GM23248 (cell line): ENCODE data around the gene SLC25A22. TPM values are rescaled to one million over a fixed set of nuclear protein-coding genes. Genes with fewer than 3 reads are reported as not detected.

Source experiments
- DNase-seq: peaks from one replicate; pipeline ENCODE4 v3.0.0-alpha.2; 2015
- H2AFZ ChIP-seq: fragments of 200-600 bp; sonication (generic); 2 replicates; pipeline ENCODE4 v1.6.1; 2016; ENCODE audit warnings: antibody characterized with exemption
- H3F3A ChIP-seq: fragments of 200-600 bp; sonication (generic); 2 replicates; pipeline ENCODE4 v1.6.1; 2016; ENCODE audit warnings: mild to moderate bottlenecking, antibody characterized with exemption, mixed run types; ENCODE audit not compliant: insufficient read depth
- H3K27ac ChIP-seq: fragments of 200-600 bp; sonication (generic); 2 replicates; pipeline ENCODE4 v1.5.1; 2016; ENCODE audit warnings: mild to moderate bottlenecking
- H3K27me3 ChIP-seq: fragments of 200-600 bp; sonication (generic); replicated peaks from 2 replicates; pipeline ENCODE4 v1.6.1; 2016; ENCODE audit warnings: mild to moderate bottlenecking; ENCODE audit not compliant: insufficient read depth
- H3K36me3 ChIP-seq: fragments of 200-600 bp; sonication (generic); 2 replicates; pipeline ENCODE4 v1.6.1; 2016; ENCODE audit warnings: low read depth, mild to moderate bottlenecking
- H3K4me1 ChIP-seq: fragments of 200-600 bp; sonication (generic); 2 replicates; pipeline ENCODE4 v1.6.1; 2016; ENCODE audit warnings: mild to moderate bottlenecking; ENCODE audit not compliant: insufficient read depth
- H3K4me2 ChIP-seq: fragments of 200-600 bp; sonication (generic); one replicate; pipeline ENCODE4 v1.6.1; 2016; ENCODE audit warnings: mild to moderate bottlenecking; ENCODE audit not compliant: unreplicated experiment
- H3K4me3 ChIP-seq: fragments of 200-600 bp; sonication (generic); 2 replicates; pipeline ENCODE4 v1.5.1; 2016; ENCODE audit warnings: mild to moderate bottlenecking
- H3K79me2 ChIP-seq: fragments of 200-600 bp; sonication (generic); 2 replicates; pipeline ENCODE4 v1.6.1; 2016; ENCODE audit warnings: mild to moderate bottlenecking; ENCODE audit not compliant: insufficient read depth
- H3K9ac ChIP-seq: fragments of 200-600 bp; sonication (generic); 2 replicates; pipeline ENCODE4 v1.6.1; 2016; ENCODE audit warnings: mild to moderate bottlenecking
- H3K9me2 ChIP-seq: fragments of 200-600 bp; sonication (generic); 2 replicates; pipeline ENCODE4 v1.6.1; 2016; ENCODE audit warnings: mixed run types, mild to moderate bottlenecking, moderate library complexity; ENCODE audit not compliant: insufficient read depth
- H3K9me3 ChIP-seq: fragments of 200-600 bp; sonication (generic); one replicate; pipeline ENCODE4 v1.6.1; 2017; ENCODE audit warnings: low read depth
- H4K20me1 ChIP-seq: fragments of 200-600 bp; sonication (generic); 2 replicates; pipeline ENCODE4 v1.6.0; 2016; ENCODE audit not compliant: insufficient read depth
- EZH2 ChIP-seq: fragments of 200-600 bp; sonication (generic); IDR thresholded peaks from 2 replicates; pipeline ENCODE4 v1.6.1; 2018; ENCODE audit warnings: antibody characterized with exemption, mild to moderate bottlenecking; ENCODE audit not compliant: insufficient read depth, poor library complexity, severe bottlenecking
- EZH2phosphoT487 ChIP-seq: fragments of 200-600 bp; sonication (generic); IDR thresholded peaks from 2 replicates; pipeline ENCODE4 v1.6.1; 2018; ENCODE audit warnings: antibody characterized with exemption, moderate library complexity, mild to moderate bottlenecking, low read depth; ENCODE audit not compliant: insufficient read depth
- WGBS, 2 experiments: methylation state at CpG; one replicate each; pipeline ENCODE4 v1.1.6; 2015 to 2017; ENCODE audit warnings: low lambda C conversion rate in 2 of 2, low coverage in 1 of 2; ENCODE audit errors: missing lambda C conversion rate in 2 of 2; 5-methylcytosine and 5-hydroxymethylcytosine counted together
- in situ Hi-C: fragments of 300-500 bp; cut with MboI; formaldehyde crosslinking; loops from 2 replicates; pipeline ENCODE4 v1.15.0; 2020
- polyA plus RNA-seq: library from polyadenylated mRNA; unstranded; fragments of >200 nt; fragmentation: Nextera tagmentation; extraction: Ambion mirVana; gene quantifications from 2 replicates; pipeline ENCODE4 v1.2.1, GENCODE V29; 2016
- total RNA-seq: library from RNA; depleted of rRNA; stranded (reverse); fragments of >200 nt; shearing (Covaris generic); gene quantifications from 2 replicates; pipeline ENCODE4 v1.2.3, GENCODE V29; 2014

The SLC25A22 gene
- total and polyA plus RNA-seq, 2 experiments from 2014 or later: 10.5 to 19.4 TPM

GRCh38 chr11:827897-828192 is 29.8 kb upstream of the SLC25A22 start, which contains the start of gene CRACR2B:
Gene CRACR2B, plus strand, starts transcription at chr11:827919. Its CDS starts 689 bp downstream, at chr11:828608.
- no peak within 1 kb of the TSS for H3K9ac ChIP-seq
- H3K4me2 ChIP-seq: peak within 1 kb of the TSS; percentile 40
- H3K4me3 ChIP-seq: peak within 1 kb of the TSS; percentile 45; the same call in 1 of the 2 replicates
- H3K36me3 ChIP-seq: peaks cover 3% of the 10 kb centered on the region; the same call in 1 of the 2 replicates
- WGBS, 2 experiments: 85 to 100% methylated on average over 1 to 5 of the region's 5 CpGs
- in situ Hi-C loops: no loop called here
- no peaks in the 10 kb centered on the region for H3F3A ChIP-seq
- peaks cover 5% of the 10 kb centered on the region; the same call in 1 of the 2 replicates for H3K79me2 ChIP-seq
- peaks cover 7% of the 10 kb centered on the region; the same call in 1 of the 2 replicates for H3K27me3 ChIP-seq
- TF ChIP-seq EZH2: no peak
- TF ChIP-seq EZH2phosphoT487: no peak
- H2AFZ ChIP-seq: no peak within 1 kb of the TSS
- peaks cover 9% of the 10 kb centered on the region; the same call in 1 of the 2 replicates for H3K4me1 ChIP-seq
- DNase-seq: no peak
- no peaks in the 10 kb centered on the region for H3K9me2 ChIP-seq
- H3K27ac ChIP-seq: no peak within 1 kb of the TSS
- H4K20me1 ChIP-seq: no peaks in the 10 kb centered on the region
- H3K9me3 ChIP-seq: no peaks in the 10 kb centered on the region

DNA sequence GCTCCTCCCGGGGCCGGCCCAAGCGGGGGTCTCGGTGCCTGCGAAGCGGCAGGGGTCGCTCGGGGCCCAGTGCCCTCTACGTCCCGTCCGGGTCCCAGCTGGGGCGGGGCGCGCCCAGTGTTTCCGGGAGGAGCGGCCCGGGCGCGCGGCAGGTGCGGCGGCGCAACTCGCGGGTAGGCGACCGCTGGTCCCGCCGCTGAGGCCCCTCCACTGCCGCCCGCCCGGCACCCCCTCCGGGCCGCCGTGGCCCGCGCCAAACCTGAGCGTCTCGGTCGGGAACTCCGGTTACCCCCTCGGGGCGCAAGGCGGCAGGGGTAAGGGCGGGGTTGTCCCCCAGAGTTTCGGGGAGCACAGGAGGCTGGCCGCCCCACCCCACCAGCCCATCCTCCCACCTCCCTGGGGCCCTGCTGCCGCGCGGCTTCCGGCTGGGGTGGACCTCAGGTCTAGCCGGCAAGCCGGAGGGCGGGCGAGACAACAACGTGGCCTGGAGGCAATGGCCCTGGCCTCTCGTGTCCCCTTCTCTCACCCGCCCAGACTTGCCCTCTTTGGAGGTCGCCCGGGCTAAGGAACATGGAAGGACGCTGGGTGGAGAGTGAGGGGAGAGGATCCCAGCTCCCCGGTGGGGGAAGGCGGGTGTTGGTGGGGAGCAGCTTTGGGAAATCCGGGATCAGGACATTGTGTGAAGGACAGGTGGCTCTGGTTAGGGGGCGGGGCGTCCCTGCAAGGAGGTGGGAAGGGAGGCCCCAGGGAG is 29.2 kb upstream of the SLC25A22 start:
- Histone ChIP-seq H3K4me2 (peak overlapping the region; percentile 40), H2AFZ (no peak overlapping the region), H3K36me3 (peaks cover 3% of the 10 kb centered on the region; the same call in 1 of the 2 replicates), H3K4me1 (peaks cover 8% of the 10 kb centered on the region; the same call in 1 of the 2 replicates), H3K27ac (no peak overlapping the region), H3K9ac (no peak overlapping the region), H3K9me2 (no peaks in the 10 kb centered on the region), H3K27me3 (peaks cover 7% of the 10 kb centered on the region; the same call in 1 of the 2 replicates), H3K9me3 (no peaks in the 10 kb centered on the region), H3K4me3 (peak overlapping the region; percentile 45; the same call in 1 of the 2 replicates), H3K79me2 (peaks cover 11% of the 10 kb centered on the region), H4K20me1 (no peaks in the 10 kb centered on the region), H3F3A (no peaks in the 10 kb centered on the region)
- TF ChIP-seq EZH2 (no peak), EZH2phosphoT487 (no peak)
- DNase-seq: no peak
- in situ Hi-C loops: no loop called here
- WGBS, 2 experiments: 16 to 18% methylated on average over 32 to 50 of the region's 66 CpGs

GRCh38 chr11:826836-827145 is 28.7 kb upstream of the SLC25A22 start:
- Histone ChIP-seq H3K9me2 (no peaks in the 10 kb centered on the region), H3K4me2 (peak overlapping the region; percentile 40), H4K20me1 (no peaks in the 10 kb centered on the region), H3K27me3 (peaks cover 7% of the 10 kb centered on the region; the same call in 1 of the 2 replicates), H3K27ac (no peak overlapping the region), H3K36me3 (peaks cover 3% of the 10 kb centered on the region; the same call in 1 of the 2 replicates), H3K9ac (no peak overlapping the region), H3K9me3 (no peaks in the 10 kb centered on the region), H3K79me2 (peaks cover 16% of the 10 kb centered on the region), H2AFZ (no peak overlapping the region), H3F3A (no peaks in the 10 kb centered on the region), H3K4me1 (peaks cover 4% of the 10 kb centered on the region), H3K4me3 (peak overlapping the region; percentile 45; the same call in 1 of the 2 replicates)
- WGBS, 2 experiments: 12% methylated on average over 12 to 22 of the region's 22 CpGs
- TF ChIP-seq EZH2phosphoT487: no peak
- TF ChIP-seq EZH2: no peak
- in situ Hi-C loops: no loop called here
- DNase-seq: no peak

DNA sequence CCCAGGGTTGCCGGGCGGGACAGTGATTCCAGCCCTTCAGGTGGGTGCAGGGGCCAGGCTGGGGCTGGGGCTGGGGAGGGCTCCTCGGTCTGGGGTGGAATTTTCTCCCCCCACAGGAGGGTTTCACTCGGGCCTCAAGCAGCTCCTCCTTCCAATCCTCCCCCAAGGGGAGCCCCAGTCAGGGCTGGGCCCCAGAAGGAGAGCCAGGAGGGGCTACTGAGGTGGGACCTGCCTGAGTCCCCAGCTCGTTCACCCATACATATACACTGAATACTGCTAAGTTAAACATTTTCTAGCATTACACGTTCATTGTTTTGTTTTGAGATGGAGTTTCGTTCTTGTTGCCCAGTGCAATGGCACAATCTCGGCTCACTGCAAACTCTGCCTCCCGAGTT is 28.1 kb upstream of the SLC25A22 start:
- Histone ChIP-seq H3K9ac (no peak overlapping the region), H3K4me1 (peaks cover 7% of the 10 kb centered on the region), H3K27me3 (peaks cover 7% of the 10 kb centered on the region; the same call in 1 of the 2 replicates), H3K9me3 (no peaks in the 10 kb centered on the region), H3K79me2 (peaks cover 22% of the 10 kb centered on the region), H4K20me1 (no peaks in the 10 kb centered on the region), H3K4me3 (no peak overlapping the region), H2AFZ (no peak overlapping the region), H3K9me2 (no peaks in the 10 kb centered on the region), H3K27ac (no peak overlapping the region), H3K4me2 (no peak overlapping the region), H3K36me3 (peaks cover 3% of the 10 kb centered on the region; the same call in 1 of the 2 replicates), H3F3A (no peaks in the 10 kb centered on the region)
- in situ Hi-C loops: no loop called here
- DNase-seq: no peak
- TF ChIP-seq EZH2 (no peak), EZH2phosphoT487 (no peak)
- WGBS, 2 experiments: 73 to 77% methylated on average over 8 to 9 of the region's 9 CpGs
